ENCODE data around the gene RGS7BP.

GRCh38 chr5:64625678-64626077 is 119.9 kb downstream of the RGS7BP start:
- no peak for TF ChIP-seq CTCF (IDR thresholded peaks at IDR 0.05)
- no peak for TF ChIP-seq POLR2A (IDR thresholded peaks at IDR 0.05)
